ENCODE data around the gene ZBTB20. TPM values are rescaled to one million over a fixed set of nuclear protein-coding genes. Genes with fewer than 3 reads are reported as not detected.

Gene ZBTB20
- total RNA-seq, 2 donors from 2014 or later, result 55.3 to 61.2 TPM

DNA sequence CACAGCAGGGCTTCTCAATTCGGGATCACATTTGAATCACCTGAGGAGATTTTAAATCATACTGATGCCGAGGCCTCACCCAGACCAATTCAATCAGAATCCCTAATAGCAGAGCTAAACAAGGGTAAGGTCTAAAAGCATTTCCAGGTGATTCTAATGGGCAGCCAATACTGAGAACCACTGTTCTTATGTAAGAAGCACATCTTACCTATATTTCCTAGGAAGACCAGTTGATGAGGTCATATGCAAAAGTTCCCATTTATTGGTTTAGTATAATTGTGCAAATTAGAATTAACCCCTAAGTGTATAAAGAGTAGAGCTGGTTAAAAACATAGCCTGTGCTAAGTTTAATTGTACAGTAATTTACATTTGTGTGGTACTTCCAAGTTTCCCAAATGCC lies 851.1 kb downstream of the ZBTB20 start:
- H3K27ac Mint-ChIP-seq, result peak overlapping the region; percentile 94
- ATAC-seq, result no peak
- peaks cover 32% of the 10 kb centered on the region for H3K4me1 Mint-ChIP-seq
- H3K9me3 ChIP-seq (ENCODE audit: control insufficient read depth, low read length, poor library complexity, severe bottlenecking), result no peaks in the 10 kb centered on the region
- H3K4me3 Mint-ChIP-seq, result peak overlapping the region; percentile 77
- DNase-seq, result no peak
- no peaks in the 10 kb centered on the region for H3K27me3 Mint-ChIP-seq
- H3K36me3 Mint-ChIP-seq (ENCODE audit: low read depth), result peaks cover 3% of the 10 kb centered on the region

DNA sequence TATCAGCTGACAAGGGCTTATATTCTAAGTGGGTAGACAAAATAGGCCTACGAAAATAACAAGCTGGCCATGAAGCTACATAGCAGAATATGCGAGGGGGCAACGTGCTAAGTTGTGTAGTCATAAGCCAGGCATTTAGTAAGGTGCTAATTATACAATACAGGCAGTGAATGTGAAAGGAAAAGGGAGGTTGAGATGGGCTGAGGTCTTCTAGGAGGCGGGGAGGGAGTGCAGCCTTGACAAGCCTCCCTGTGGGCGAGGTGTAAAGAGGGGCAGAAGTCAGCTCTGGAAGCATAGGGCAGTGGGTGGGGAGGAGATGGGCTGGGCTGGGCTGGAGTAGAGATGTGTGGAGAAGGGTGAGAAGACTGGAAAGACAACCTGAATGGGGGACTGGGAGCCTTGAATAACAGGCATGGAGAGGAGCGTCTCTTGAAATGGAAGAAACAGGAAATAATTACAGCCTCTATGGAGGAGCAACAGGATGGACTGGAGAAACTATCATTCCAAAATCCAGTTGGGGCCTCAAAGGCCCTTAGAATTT lies 852.1 kb downstream of the ZBTB20 start:
- Mint-ChIP-seq H3K4me1 (peaks cover 36% of the 10 kb centered on the region), H3K27me3 (no peaks in the 10 kb centered on the region), H3K4me3 (peak overlapping the region; percentile 77), H3K36me3 (ENCODE audit: low read depth) (peaks cover 3% of the 10 kb centered on the region), H3K27ac (peak overlapping the region; percentile 94)
- no peak for DNase-seq
- H3K9me3 ChIP-seq (ENCODE audit: control insufficient read depth, low read length, poor library complexity, severe bottlenecking), result no peaks in the 10 kb centered on the region
- ATAC-seq, result no peak

DNA sequence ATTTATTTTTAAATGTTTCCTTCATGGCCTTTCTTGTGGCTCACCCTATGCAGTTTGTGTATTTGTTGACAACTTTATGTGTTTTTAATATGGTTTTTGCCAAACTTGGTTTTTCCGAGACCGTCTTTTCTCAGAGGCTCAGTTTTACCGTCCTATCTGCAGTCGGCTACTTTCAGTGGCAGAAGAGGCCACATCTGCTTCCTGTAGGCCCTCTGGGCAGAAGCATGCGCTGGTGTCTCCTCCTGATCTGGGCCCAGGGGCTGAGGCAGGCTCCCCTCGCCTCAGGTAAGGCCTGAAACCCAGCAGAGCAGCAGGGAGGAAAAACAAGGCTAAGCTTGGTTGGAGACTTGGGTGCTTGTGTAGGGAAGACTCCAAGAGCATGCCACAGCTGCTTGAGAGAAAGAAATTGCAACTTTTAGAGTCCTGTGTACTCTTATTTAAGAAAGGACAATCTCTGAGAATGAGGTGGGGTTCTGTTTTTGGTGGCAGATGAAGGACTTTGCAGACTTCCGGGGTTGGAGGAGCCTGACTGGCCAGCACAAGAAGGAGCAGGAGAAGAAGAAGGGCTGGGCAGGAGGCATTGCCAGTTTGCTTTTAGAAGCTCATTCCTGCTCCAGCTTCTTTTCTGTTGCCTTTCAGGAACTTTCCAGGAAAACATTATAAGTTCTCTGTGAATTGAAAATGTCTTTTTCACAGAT lies 853.1 kb downstream of the ZBTB20 start, which contains the start of gene TIGIT:
Gene TIGIT, plus strand, starts transcription at position 191 of the 698 bp plus-strand sequence. Its CDS starts 34 bp downstream, at position 225.
- ATAC-seq (no peak), DNase-seq (no peak)
- H3K4me3 Mint-ChIP-seq, result peak within 1 kb of the TSS; percentile 82
- no peaks in the 10 kb centered on the region for H3K9me3 ChIP-seq (ENCODE audit: control insufficient read depth, low read length, poor library complexity, severe bottlenecking)
- peaks cover 3% of the 10 kb centered on the region for H3K36me3 Mint-ChIP-seq (ENCODE audit: low read depth)
- H3K27ac Mint-ChIP-seq, result peak within 1 kb of the TSS; percentile 94
- no peaks in the 10 kb centered on the region for H3K27me3 Mint-ChIP-seq
- peaks cover 29% of the 10 kb centered on the region for H3K4me1 Mint-ChIP-seq

DNA sequence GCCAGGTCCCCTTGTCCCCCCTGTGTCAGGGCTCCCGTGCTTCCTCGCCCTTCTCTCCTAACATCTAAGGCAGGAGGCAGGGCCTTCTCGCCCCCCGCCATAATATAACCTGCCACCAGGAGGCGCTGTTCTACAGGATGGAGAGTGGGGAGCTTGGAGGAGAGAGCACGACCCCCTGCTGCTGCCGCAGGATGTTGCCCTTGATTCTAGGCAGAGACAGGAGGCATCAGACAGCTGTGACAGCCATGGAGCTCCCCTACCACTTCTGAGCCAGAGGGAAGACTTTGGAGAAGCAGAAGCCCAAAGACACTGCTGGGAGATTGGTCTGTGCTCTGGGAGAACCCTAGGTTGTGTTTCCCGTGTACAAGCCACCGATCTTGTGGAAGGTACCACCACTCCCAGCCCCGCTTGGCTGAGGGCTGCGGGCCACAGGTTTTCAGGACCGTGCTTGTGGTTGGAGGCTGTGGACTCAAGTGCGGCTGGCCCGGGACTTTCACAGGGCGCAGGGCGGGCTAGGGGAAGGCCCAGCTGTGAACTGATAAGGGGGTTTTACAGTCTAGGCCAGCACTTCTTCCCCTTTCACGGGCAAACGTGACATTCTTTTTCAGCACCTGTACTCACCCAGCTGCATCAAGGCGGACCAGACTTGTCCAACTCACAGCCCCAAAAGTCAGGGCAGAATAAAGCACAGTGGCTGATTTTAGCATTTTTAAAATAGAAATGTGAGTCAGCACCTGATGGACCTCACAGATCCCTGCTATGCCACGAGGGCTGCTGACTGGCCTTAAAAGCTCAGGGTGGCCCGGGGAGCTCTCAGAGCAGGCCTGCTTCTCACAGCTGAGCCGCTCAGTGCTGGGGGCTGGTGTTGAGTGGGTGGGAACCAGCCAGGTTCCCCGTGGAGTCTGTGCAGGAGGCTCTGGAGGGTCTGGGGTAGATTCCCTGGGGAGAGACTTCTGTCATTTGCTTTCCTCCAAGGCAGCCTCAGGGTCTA lies 855.9 kb downstream of the ZBTB20 start:
- Mint-ChIP-seq H3K27me3 (no peaks in the 10 kb centered on the region), H3K27ac (peak overlapping the region; percentile 94), H3K4me3 (peak overlapping the region; percentile 84), H3K36me3 (ENCODE audit: low read depth) (no peaks in the 10 kb centered on the region), H3K4me1 (peaks cover 27% of the 10 kb centered on the region)
- H3K9me3 ChIP-seq (ENCODE audit: control insufficient read depth, low read length, poor library complexity, severe bottlenecking), result no peaks in the 10 kb centered on the region
- peak; percentile 90 for ATAC-seq
- peak; percentile 76 to 96 (median 77) for DNase-seq

DNA sequence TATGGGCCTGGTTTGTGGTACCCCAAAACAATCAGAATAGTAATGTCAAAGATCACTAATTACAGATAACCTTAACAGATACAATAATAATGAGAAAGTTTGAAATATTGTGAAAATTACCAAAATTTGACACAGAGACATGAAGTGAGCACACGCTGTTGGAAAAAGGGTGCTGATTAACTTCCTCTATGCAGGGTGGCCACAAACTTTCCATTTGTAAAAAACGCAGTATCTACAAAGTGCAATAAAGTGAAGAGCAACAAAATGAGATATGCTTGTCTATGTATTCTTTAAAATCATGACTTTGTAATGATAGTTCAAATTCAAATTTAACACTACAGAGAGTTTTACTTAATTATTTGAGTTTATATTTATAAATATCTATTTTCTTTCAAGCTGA lies 860.8 kb downstream of the ZBTB20 start:
- Mint-ChIP-seq H3K27ac (peak overlapping the region; percentile 94), H3K27me3 (no peaks in the 10 kb centered on the region), H3K4me3 (peak overlapping the region; percentile 80), H3K36me3 (ENCODE audit: low read depth) (no peaks in the 10 kb centered on the region), H3K4me1 (peaks cover 22% of the 10 kb centered on the region)
- no peaks in the 10 kb centered on the region for H3K9me3 ChIP-seq (ENCODE audit: control insufficient read depth, low read length, poor library complexity, severe bottlenecking)
- DNase-seq (no peak), ATAC-seq (no peak)

DNA sequence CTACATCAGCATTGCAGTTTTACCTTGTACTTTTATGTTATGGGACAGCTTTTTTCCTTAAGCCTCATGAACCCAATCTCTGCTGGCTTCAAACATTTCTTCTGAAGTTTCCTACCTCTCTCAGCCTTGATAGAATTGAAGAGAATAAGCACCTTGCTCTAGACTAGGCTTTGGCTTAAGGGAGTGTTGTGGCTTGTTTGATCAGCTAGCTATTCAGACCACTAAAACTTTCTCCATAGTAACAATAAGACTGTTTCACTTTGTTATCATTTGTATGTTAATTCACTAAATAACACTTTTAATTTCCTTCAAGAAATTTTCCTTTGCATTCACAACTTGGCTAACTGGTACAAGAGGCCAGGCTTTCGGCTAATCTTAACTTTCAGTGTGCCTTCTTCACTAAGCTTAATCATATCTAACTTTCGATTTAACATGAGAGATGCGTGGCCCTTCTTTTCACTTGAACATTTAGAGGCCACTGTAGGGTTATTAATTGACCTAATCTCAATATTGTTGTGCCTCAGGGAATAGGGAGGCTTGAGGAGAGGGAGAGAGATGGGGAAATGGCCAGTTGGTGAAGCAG lies 861.3 kb downstream of the ZBTB20 start:
- peak overlapping the region; percentile 94 for H3K27ac Mint-ChIP-seq
- peak overlapping the region; percentile 80 for H3K4me3 Mint-ChIP-seq
- DNase-seq (no peak), ATAC-seq (peak; percentile 92)
- no peaks in the 10 kb centered on the region for H3K9me3 ChIP-seq (ENCODE audit: control insufficient read depth, low read length, poor library complexity, severe bottlenecking)
- H3K36me3 Mint-ChIP-seq (ENCODE audit: low read depth), result no peaks in the 10 kb centered on the region
- peaks cover 17% of the 10 kb centered on the region for H3K4me1 Mint-ChIP-seq
- H3K27me3 Mint-ChIP-seq, result no peaks in the 10 kb centered on the region

DNA sequence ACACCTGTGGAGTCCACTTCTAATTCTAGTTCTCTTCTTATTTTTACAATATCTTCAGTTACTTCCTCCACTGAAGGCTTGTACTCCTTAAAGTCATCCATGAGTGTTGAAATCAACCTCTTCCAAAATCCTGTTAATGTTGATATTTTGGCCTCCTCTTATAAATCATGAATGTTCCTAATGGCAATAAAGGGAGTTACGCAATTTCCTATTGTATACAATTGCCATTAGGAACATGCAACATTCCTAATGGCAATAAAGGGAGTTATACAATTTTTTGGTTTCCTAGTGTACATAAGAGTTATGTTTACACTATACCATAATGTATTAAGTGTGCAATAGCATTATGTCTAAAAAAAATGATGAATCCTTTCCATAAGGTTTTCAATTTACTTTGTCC lies 862.4 kb downstream of the ZBTB20 start:
- Mint-ChIP-seq H3K27me3 (no peaks in the 10 kb centered on the region), H3K4me3 (no peak overlapping the region), H3K36me3 (ENCODE audit: low read depth) (no peaks in the 10 kb centered on the region), H3K27ac (peak overlapping the region; percentile 94), H3K4me1 (peaks cover 12% of the 10 kb centered on the region)
- DNase-seq (no peak), ATAC-seq (no peak)
- no peaks in the 10 kb centered on the region for H3K9me3 ChIP-seq (ENCODE audit: control insufficient read depth, low read length, poor library complexity, severe bottlenecking)

Measured in T-helper 17 cell (primary cell).